Progenitor cell of endocrine pancreas (in vitro differentiated cells): Measurements from ENCODE around the gene CNTLN. TPM values are rescaled to one million over a fixed set of nuclear protein-coding genes. Genes with fewer than 3 reads are reported as not detected.

ENCODE experiments used
- DNase-seq: peaks from one replicate; pipeline ENCODE4 v3.0.0; 2021; ENCODE audit warnings: low spot score; ENCODE audit not compliant: unreplicated experiment
- H3K27ac Mint-ChIP-seq: 2 replicates; pipeline ENCODE4 v1.8.0; 2021; ENCODE audit warnings: mild to moderate bottlenecking, moderate library complexity, mixed read lengths
- H3K27me3 Mint-ChIP-seq: 2 replicates; pipeline ENCODE4 v1.8.0; 2021; ENCODE audit warnings: mixed read lengths
- H3K36me3 Mint-ChIP-seq: 2 replicates; pipeline ENCODE4 v1.8.0; 2022; ENCODE audit warnings: mixed read lengths; ENCODE audit not compliant: insufficient read depth
- H3K4me1 Mint-ChIP-seq: 2 replicates; pipeline ENCODE4 v1.8.0; 2021; ENCODE audit warnings: low read depth, mixed read lengths
- H3K4me3 Mint-ChIP-seq: 2 replicates; pipeline ENCODE4 v1.8.0; 2021; ENCODE audit warnings: low read depth, mild to moderate bottlenecking, moderate library complexity, mixed read lengths
- H3K9me3 Mint-ChIP-seq: 2 replicates; pipeline ENCODE4 v1.8.0; 2021; ENCODE audit warnings: low read depth, mixed read lengths
- total RNA-seq: library from RNA; stranded (reverse); gene quantifications from 2 replicates; pipeline ENCODE4 v1.2.1, GENCODE V29; 2021
- TF ChIP-seq, protein P1 (sequence below): fragments of 200-600 bp; sonication (generic); IDR thresholded peaks from one replicate; pipeline ENCODE4 v1.5.0; 2021; ENCODE audit warnings: antibody characterized with exemption, mild to moderate bottlenecking; ENCODE audit not compliant: unreplicated experiment

Gene CNTLN
- total RNA-seq, 1 donor from 2014 or later, result 7.8 TPM

- no peaks in the 10 kb centered on the region for H3K36me3 Mint-ChIP-seq
- TF ChIP-seq, protein P1, sequence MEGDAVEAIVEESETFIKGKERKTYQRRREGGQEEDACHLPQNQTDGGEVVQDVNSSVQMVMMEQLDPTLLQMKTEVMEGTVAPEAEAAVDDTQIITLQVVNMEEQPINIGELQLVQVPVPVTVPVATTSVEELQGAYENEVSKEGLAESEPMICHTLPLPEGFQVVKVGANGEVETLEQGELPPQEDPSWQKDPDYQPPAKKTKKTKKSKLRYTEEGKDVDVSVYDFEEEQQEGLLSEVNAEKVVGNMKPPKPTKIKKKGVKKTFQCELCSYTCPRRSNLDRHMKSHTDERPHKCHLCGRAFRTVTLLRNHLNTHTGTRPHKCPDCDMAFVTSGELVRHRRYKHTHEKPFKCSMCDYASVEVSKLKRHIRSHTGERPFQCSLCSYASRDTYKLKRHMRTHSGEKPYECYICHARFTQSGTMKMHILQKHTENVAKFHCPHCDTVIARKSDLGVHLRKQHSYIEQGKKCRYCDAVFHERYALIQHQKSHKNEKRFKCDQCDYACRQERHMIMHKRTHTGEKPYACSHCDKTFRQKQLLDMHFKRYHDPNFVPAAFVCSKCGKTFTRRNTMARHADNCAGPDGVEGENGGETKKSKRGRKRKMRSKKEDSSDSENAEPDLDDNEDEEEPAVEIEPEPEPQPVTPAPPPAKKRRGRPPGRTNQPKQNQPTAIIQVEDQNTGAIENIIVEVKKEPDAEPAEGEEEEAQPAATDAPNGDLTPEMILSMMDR, result no peak
- no peak overlapping the region for H3K4me3 Mint-ChIP-seq
- no peak for DNase-seq
- H3K27ac Mint-ChIP-seq, result no peak overlapping the region
- H3K4me1 Mint-ChIP-seq, result peaks cover 9% of the 10 kb centered on the region
- no peaks in the 10 kb centered on the region for H3K27me3 Mint-ChIP-seq
- no peaks in the 10 kb centered on the region for H3K9me3 Mint-ChIP-seq
Observed at GRCh38 chr9:17185481-17186029, 50.7 kb downstream of the CNTLN start.

DNA sequence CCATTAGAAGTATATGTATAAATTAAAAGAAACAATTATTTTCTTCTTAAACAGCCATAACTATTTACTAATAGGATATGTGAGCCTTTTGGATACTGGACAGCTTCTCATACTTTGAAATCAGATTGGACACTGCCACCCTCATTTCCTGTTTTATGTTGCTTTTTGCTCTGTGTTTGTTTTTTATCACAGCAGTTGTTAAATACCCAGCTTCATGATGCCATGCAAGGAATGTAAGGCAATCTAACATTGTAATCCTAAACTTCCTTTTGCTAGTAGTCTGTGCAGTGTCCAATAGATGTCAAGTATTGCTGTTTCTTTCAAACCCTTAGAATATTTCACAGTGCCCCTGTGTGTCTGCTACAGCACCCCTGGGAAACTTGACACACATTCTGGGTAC is 56.2 kb downstream of the CNTLN start:
- H3K36me3 Mint-ChIP-seq, result no peaks in the 10 kb centered on the region
- DNase-seq, result no peak
- no peaks in the 10 kb centered on the region for H3K27me3 Mint-ChIP-seq
- H3K27ac Mint-ChIP-seq, result no peak overlapping the region
- peaks cover 7% of the 10 kb centered on the region for H3K9me3 Mint-ChIP-seq
- H3K4me3 Mint-ChIP-seq, result no peak overlapping the region
- TF ChIP-seq, protein P1, result no peak
- H3K4me1 Mint-ChIP-seq, result no peaks in the 10 kb centered on the region

GRCh38 chr9:17204611-17205152 is 69.8 kb downstream of the CNTLN start:
- no peak overlapping the region for H3K27ac Mint-ChIP-seq

DNA sequence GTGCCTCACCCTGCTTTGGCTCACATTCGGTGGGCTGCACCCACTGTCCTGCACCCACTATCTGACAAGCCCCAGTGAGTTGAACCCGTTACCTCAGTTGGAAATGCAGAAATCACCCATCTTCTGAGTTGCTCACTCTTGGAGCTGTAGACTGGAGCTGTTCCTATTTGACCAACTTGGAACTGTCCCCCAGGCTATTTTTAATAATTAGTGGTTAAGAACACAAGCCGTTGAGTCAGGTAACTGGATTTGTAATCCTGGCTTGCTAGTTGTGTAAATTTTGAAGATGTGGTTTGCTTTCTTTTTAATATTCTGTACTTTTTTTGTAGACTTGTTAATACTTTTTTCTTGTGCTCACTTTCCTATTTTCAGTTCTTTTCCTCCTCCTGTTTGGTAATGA is 81.2 kb downstream of the CNTLN start:
- Mint-ChIP-seq H3K36me3 (peaks cover 4% of the 10 kb centered on the region), H3K9me3 (peaks cover 12% of the 10 kb centered on the region), H3K4me1 (no peaks in the 10 kb centered on the region), H3K27ac (no peak overlapping the region), H3K4me3 (no peak overlapping the region), H3K27me3 (no peaks in the 10 kb centered on the region)
- no peak for DNase-seq
- TF ChIP-seq, protein P1, result no peak

More at GRCh38 chr9:17204611-17205152, 69.8 kb downstream of the CNTLN start:
- H3K4me3 Mint-ChIP-seq, result no peak overlapping the region
- no peak for DNase-seq
- peaks cover 10% of the 10 kb centered on the region for H3K4me1 Mint-ChIP-seq
- peaks cover 15% of the 10 kb centered on the region for H3K36me3 Mint-ChIP-seq
- TF ChIP-seq, protein P1, result no peak
- peaks cover 53% of the 10 kb centered on the region for H3K9me3 Mint-ChIP-seq
- no peaks in the 10 kb centered on the region for H3K27me3 Mint-ChIP-seq

GRCh38 chr9:17216646-17217045 is 81.8 kb downstream of the CNTLN start:
- no peak for DNase-seq
- Mint-ChIP-seq H3K9me3 (peaks cover 12% of the 10 kb centered on the region), H3K4me3 (no peak overlapping the region), H3K27ac (no peak overlapping the region), H3K36me3 (peaks cover 2% of the 10 kb centered on the region), H3K4me1 (no peaks in the 10 kb centered on the region), H3K27me3 (no peaks in the 10 kb centered on the region)
- TF ChIP-seq, protein P1, result no peak
